RWPE1 (cell line): Measurements from ENCODE around the gene MAGEE1.

Experiments
- CTCF ChIA-PET: fragments of 350-600 bp; sonication (Branson Sonifier 250); formaldehyde crosslinking; extraction: SDS; loops from one replicate; lab custom pipeline; 2021; lab: Yijun Ruan, JAX
- POLR2A ChIA-PET: fragments of 400-600 bp; formaldehyde crosslinking; extraction: SDS; loops from one replicate; lab custom pipeline; 2020; ENCODE audit warnings: antibody characterized with exemption; ENCODE audit not compliant: low non-redundant PET; lab: Yijun Ruan, JAX
- DNase-seq: peaks from one replicate; pipeline ENCODE4 v3.0.0; 2012; ENCODE audit warnings: low spot score
- H3K27ac ChIP-seq: fragments of 450-650 bp; 2 replicates; pipeline ENCODE4 v1.5.1; 2017
- CTCF ChIP-seq: fragments of 450-650 bp; conservative IDR thresholded peaks from 2 replicates; pipeline ENCODE4 v1.5.1; 2017; ENCODE audit warnings: low read depth, mild to moderate bottlenecking

Gene MAGEE1

GRCh38 chrX:76427560-76428242 lies at the start of gene MAGEE1:
TSS of gene MAGEE1 (plus strand) at chrX:76427710. CDS start at chrX:76427931, 221 bp downstream.
- POLR2A ChIA-PET: interaction anchor here (0.6 kb wide), 1 partner anchor 1154 kb away, joined by 3 read pairs; no protein-coding TSS in a partner anchor
- no peak for TF ChIP-seq CTCF
- peak; percentile 47 for DNase-seq
- CTCF ChIA-PET: no interaction called here
- no peak within 1 kb of the TSS for H3K27ac ChIP-seq

GRCh38 chrX:76398970-76399369 lies 28.5 kb upstream of the MAGEE1 start:
- ChIA-PET CTCF (no interaction called here), POLR2A (no interaction called here)
- TF ChIP-seq CTCF: no peak
- no peak overlapping the region for H3K27ac ChIP-seq
- DNase-seq: no peak

GRCh38 chrX:76407795-76408194 lies 19.7 kb upstream of the MAGEE1 start:
- H3K27ac ChIP-seq: no peak overlapping the region
- ChIA-PET CTCF (no interaction called here), POLR2A (no interaction called here)
- no peak for TF ChIP-seq CTCF
- DNase-seq: no peak

GRCh38 chrX:76420237-76420636 lies 7.3 kb upstream of the MAGEE1 start:
- no peak for TF ChIP-seq CTCF

GRCh38 chrX:76428243-76429130 lies 977 bp downstream of the MAGEE1 start:
- H3K27ac ChIP-seq: no peak overlapping the region
- no peak for TF ChIP-seq CTCF
- DNase-seq: no peak
- ChIA-PET CTCF (no interaction called here), POLR2A (interaction anchor here (0.6 kb wide), 1 partner anchor 1153 kb away, joined by 3 read pairs; no protein-coding TSS in a partner anchor)

More at GRCh38 chrX:76420237-76420636, 7.3 kb upstream of the MAGEE1 start:
- DNase-seq: no peak
- POLR2A ChIA-PET: no interaction called here
- CTCF ChIA-PET: no interaction called here
- no peak overlapping the region for H3K27ac ChIP-seq

- no peak for TF ChIP-seq CTCF
- no peak for DNase-seq
- H3K27ac ChIP-seq: no peak overlapping the region
- POLR2A ChIA-PET: no interaction called here
- CTCF ChIA-PET: no interaction called here
These were observed 5.7 kb downstream of the MAGEE1 start for GRCh38 chrX:76433219-76433618.
